ENCODE results near the gene VAMP4.
"Not testable (repeated sequence)": the region's sequence is repeated elsewhere in the genome, so short reads cannot be mapped to it uniquely, and the experiment has no call there.

Gene VAMP4

GRCh38 chr1:171699531-171699930 is 42.3 kb downstream of the VAMP4 start:
- DNase-seq (ENCODE audit: low spot score), result no peak

- DNase-seq (ENCODE audit: low spot score), result not testable (repeated sequence)
Observed at GRCh38 chr1:171695772-171696171, 46.1 kb downstream of the VAMP4 start.

GRCh38 chr1:171693541-171693940 is 48.3 kb downstream of the VAMP4 start:
- not testable (repeated sequence) for DNase-seq (ENCODE audit: low spot score)

GRCh38 chr1:171683870-171684269 is 58.0 kb downstream of the VAMP4 start:
- no peak for DNase-seq (ENCODE audit: low spot score)

- no peak for DNase-seq (ENCODE audit: low spot score)
Observed at GRCh38 chr1:171680339-171680738, 61.5 kb downstream of the VAMP4 start.

- no peak for DNase-seq (ENCODE audit: low spot score)
Observed at GRCh38 chr1:171676823-171677222, 65.0 kb downstream of the VAMP4 start.

GRCh38 chr1:171674431-171675405 is 67.1 kb downstream of the VAMP4 start:
- no peak for DNase-seq (ENCODE audit: low spot score)

- DNase-seq (ENCODE audit: low spot score), result no peak
Observed at GRCh38 chr1:171670739-171671138, 71.1 kb downstream of the VAMP4 start.

- DNase-seq (ENCODE audit: low spot score), result no peak
Observed at GRCh38 chr1:171668372-171668771, 73.5 kb downstream of the VAMP4 start.

- no peak for DNase-seq (ENCODE audit: low spot score)
Observed at GRCh38 chr1:171666114-171666769, 75.6 kb downstream of the VAMP4 start.

GRCh38 chr1:171664976-171665375 is 76.9 kb downstream of the VAMP4 start:
- no peak for DNase-seq (ENCODE audit: low spot score)

GRCh38 chr1:171663854-171664575 is 77.8 kb downstream of the VAMP4 start:
- DNase-seq (ENCODE audit: low spot score), result no peak

GRCh38 chr1:171663036-171663853 is 78.6 kb downstream of the VAMP4 start:
- DNase-seq (ENCODE audit: low spot score), result no peak

GRCh38 chr1:171661076-171661650 is 80.7 kb downstream of the VAMP4 start:
- DNase-seq (ENCODE audit: low spot score), result no peak

GRCh38 chr1:171656206-171656605 is 85.7 kb downstream of the VAMP4 start:
- not testable (repeated sequence) for DNase-seq (ENCODE audit: low spot score)

GRCh38 chr1:171655746-171656116 is 86.1 kb downstream of the VAMP4 start:
- no peak for DNase-seq (ENCODE audit: low spot score)

- DNase-seq (ENCODE audit: low spot score), result peak; percentile 66
Observed at GRCh38 chr1:171654942-171655745, 86.7 kb downstream of the VAMP4 start.

- DNase-seq (ENCODE audit: low spot score), result peak; percentile 27
Observed at GRCh38 chr1:171654201-171654941, 87.5 kb downstream of the VAMP4 start.

- DNase-seq (ENCODE audit: low spot score), result no peak
Observed at GRCh38 chr1:171653796-171654195, 88.1 kb downstream of the VAMP4 start.

All from hepatic stellate cell (primary cell).